Effector memory CD4-positive, alpha-beta T cell (primary cell): ENCODE results near the gene DENND10.
"Not testable (repeated sequence)": the region's sequence is repeated elsewhere in the genome, so short reads cannot be mapped to it uniquely, and the experiment has no call there.

ENCODE experiments used
- DNase-seq, 3 donors: peaks; one replicate each; pipeline ENCODE4 v3.0.0-alpha.2; 2020
- H3K27ac ChIP-seq: 2 replicates; pipeline ENCODE4 v1.7.0; 2013; ENCODE audit warnings: mild to moderate bottlenecking, low read length, moderate library complexity; ENCODE audit not compliant: insufficient read depth, poor library complexity, severe bottlenecking
- H3K27me3 ChIP-seq: replicated peaks from 2 replicates; pipeline ENCODE4 v1.7.0; 2013; ENCODE audit warnings: mild to moderate bottlenecking, low read length; ENCODE audit not compliant: insufficient read depth, control insufficient read depth, poor library complexity, severe bottlenecking
- H3K36me3 ChIP-seq: 2 replicates; pipeline ENCODE4 v1.7.0; 2013; ENCODE audit warnings: mild to moderate bottlenecking, low read length, moderate library complexity; ENCODE audit not compliant: control insufficient read depth, insufficient read depth
- H3K4me1 ChIP-seq: 2 replicates; pipeline ENCODE4 v1.7.0; 2013; ENCODE audit warnings: low read length, mild to moderate bottlenecking; ENCODE audit not compliant: control insufficient read depth, insufficient read depth, poor library complexity, severe bottlenecking
- H3K4me3 ChIP-seq: 2 replicates; pipeline ENCODE4 v1.7.0; 2013; ENCODE audit warnings: low read length, low read depth, mild to moderate bottlenecking; ENCODE audit not compliant: insufficient read depth, poor library complexity, severe bottlenecking
- H3K9me3 ChIP-seq: 2 replicates; pipeline ENCODE4 v1.7.0; 2013; ENCODE audit warnings: mild to moderate bottlenecking, low read length, moderate library complexity; ENCODE audit not compliant: control insufficient read depth

DENND10 gene

GRCh38 chr10:119129721-119130120 is 25.8 kb downstream of the DENND10 start:
- Histone ChIP-seq H3K4me3 (no peak overlapping the region), H3K4me1 (peaks cover 7% of the 10 kb centered on the region), H3K36me3 (peaks cover 19% of the 10 kb centered on the region), H3K9me3 (no peaks in the 10 kb centered on the region), H3K27me3 (no peaks in the 10 kb centered on the region), H3K27ac (no peak overlapping the region)
- DNase-seq, result no peak

GRCh38 chr10:119131512-119132240 is 27.8 kb downstream of the DENND10 start:
- Histone ChIP-seq H3K36me3 (peaks cover 15% of the 10 kb centered on the region), H3K27ac (peak overlapping the region; percentile 65), H3K4me3 (peak overlapping the region; percentile 40), H3K27me3 (no peaks in the 10 kb centered on the region), H3K4me1 (peaks cover 12% of the 10 kb centered on the region), H3K9me3 (no peaks in the 10 kb centered on the region)
- peak in 1 of 3 donors; percentile 10 for DNase-seq

DNA sequence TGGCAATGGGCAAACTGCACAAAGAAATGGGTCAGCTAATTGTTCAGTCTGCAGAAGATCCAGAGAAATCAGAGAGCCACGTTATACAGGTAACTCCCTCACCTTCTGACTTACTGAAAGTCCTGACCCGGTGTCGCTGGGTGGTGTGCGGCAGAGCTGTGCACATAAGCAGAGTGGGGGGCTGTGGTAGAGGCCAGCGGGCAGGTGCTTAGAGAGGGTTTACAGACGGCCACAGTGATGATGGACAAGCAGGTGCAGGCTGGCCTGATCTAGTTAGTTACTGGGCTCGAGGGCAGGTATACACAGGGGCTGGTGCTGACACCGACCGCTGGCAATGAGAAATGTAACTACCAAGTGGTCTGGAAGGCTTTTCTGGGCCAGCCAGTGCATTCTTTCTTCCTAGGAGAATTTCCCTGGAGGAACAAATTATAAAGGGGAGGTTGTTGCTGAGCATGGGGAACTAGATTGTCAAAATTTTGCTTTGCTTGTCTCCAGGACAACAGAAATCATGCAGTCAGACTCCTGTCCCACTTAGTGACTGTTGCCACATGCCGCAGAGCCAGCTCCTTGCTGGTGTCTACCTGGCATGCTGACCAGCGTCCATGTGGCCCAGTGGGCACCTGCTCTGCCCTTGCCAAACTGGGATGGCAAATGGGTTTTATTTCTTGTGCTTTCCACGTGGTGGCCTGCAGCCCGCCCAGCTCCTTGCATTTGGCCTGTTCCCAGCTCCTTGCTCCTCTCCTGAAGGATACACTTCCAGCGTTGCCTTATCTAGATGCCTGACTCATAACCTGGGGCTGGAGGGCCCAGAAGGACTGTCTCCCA is 28.8 kb downstream of the DENND10 start:
- Histone ChIP-seq H3K9me3 (no peaks in the 10 kb centered on the region), H3K27ac (peak overlapping the region; percentile 41), H3K4me3 (no peak overlapping the region), H3K27me3 (no peaks in the 10 kb centered on the region), H3K36me3 (peaks cover 15% of the 10 kb centered on the region), H3K4me1 (peaks cover 12% of the 10 kb centered on the region)
- DNase-seq, result no peak

DNA sequence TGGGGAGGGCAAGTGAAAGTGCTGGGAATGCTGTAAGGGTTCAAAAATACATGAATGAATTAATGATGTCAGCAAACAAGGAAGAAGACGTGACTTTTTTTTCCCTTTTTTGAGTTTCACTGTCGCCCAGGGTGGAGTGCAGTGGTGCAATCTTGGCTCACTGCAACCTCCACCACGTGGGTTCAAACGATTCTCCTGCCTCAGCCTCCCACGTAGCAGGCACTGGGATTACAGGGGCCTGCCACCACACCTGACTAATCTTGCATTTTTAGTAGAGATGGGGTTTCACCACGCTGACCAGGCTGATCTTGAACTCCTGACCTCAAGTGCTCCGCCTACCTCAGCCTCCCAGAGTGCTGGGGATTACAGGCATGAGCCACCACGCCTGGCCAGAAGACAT is 30.0 kb downstream of the DENND10 start:
- no peak overlapping the region for H3K27ac ChIP-seq
- peaks cover 15% of the 10 kb centered on the region for H3K36me3 ChIP-seq
- no peaks in the 10 kb centered on the region for H3K27me3 ChIP-seq
- DNase-seq, result no peak
- H3K9me3 ChIP-seq, result no peaks in the 10 kb centered on the region
- peaks cover 12% of the 10 kb centered on the region for H3K4me1 ChIP-seq
- no peak overlapping the region for H3K4me3 ChIP-seq

DNA sequence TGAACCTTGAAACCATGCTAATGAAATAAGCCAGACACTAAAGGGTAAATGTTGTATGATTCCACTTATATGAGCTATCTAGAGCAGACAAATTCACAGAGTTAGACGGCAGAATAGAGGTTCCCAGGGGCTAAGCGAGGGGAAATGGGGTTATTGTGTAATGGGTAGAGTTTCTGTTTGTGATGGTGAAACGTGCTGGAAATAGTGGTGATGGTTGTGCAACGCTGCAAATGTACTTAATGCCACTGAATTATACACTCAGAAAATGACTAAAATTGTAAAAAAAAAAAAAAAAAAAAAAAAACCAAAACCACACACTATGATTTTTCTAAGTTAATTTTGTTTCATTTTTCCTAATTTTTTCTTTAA is 31.6 kb downstream of the DENND10 start:
- no peak for DNase-seq
- no peak overlapping the region for H3K27ac ChIP-seq
- no peak overlapping the region for H3K4me3 ChIP-seq
- H3K27me3 ChIP-seq, result no peaks in the 10 kb centered on the region
- H3K9me3 ChIP-seq, result no peaks in the 10 kb centered on the region
- H3K4me1 ChIP-seq, result peaks cover 10% of the 10 kb centered on the region
- H3K36me3 ChIP-seq, result peaks cover 10% of the 10 kb centered on the region

- Histone ChIP-seq H3K9me3 (no peaks in the 10 kb centered on the region), H3K27me3 (no peaks in the 10 kb centered on the region), H3K4me3 (no peak overlapping the region), H3K4me1 (peaks cover 4% of the 10 kb centered on the region), H3K27ac (no peak overlapping the region), H3K36me3 (peaks cover 10% of the 10 kb centered on the region)
- DNase-seq, result no peak
Measured at GRCh38 chr10:119136084-119136483, 32.2 kb downstream of the DENND10 start.

GRCh38 chr10:119137878-119138277 is 34.0 kb downstream of the DENND10 start:
- not testable (repeated sequence) for H3K36me3 ChIP-seq

GRCh38 chr10:119138346-119139306 is 34.7 kb downstream of the DENND10 start:
- peaks cover 4% of the 10 kb centered on the region for H3K4me1 ChIP-seq
- DNase-seq, result no peak
- no peaks in the 10 kb centered on the region for H3K27me3 ChIP-seq
- no peak overlapping the region for H3K4me3 ChIP-seq
- H3K9me3 ChIP-seq, result no peaks in the 10 kb centered on the region
- no peak overlapping the region for H3K27ac ChIP-seq
- no peaks in the 10 kb centered on the region for H3K36me3 ChIP-seq

More at GRCh38 chr10:119137878-119138277, 34.0 kb downstream of the DENND10 start:
- H3K9me3 ChIP-seq, H3K27ac ChIP-seq, H3K27me3 ChIP-seq, H3K4me1 ChIP-seq, H3K4me3 ChIP-seq, DNase-seq: not testable (repeated sequence)

DNA sequence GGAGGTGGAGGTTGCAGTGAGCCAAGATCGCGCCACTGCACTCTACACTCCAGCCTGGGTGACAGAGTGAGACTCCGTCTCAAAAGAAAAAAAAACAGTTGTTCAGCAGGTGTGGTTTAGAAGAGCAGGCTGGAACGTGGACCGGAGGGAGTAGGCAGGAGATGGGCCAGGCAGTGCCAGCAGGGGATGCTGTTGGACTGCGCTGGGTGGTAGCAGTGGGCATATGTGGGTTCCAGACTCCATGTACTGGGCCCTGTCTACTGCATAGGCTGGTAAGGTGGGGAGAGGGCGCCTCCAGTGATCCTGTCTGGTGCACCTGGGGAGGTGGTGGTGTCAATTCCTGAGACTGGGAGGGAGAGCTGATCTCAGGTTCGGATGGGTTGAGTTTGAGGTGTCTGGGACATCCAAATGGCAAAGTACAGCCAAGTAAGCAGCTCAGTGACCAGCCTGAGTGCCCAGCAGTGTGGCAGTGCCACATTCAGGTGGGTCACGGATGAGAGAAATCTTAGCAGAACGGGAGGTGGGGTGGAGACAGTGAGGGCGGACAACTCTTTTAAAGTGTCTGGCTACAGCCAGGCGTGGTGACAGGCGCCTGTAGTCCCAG is 35.7 kb downstream of the DENND10 start:
- DNase-seq, result peak; percentile 5 to 25 (median 8)
- Histone ChIP-seq H3K27ac (no peak overlapping the region), H3K4me3 (no peak overlapping the region), H3K9me3 (no peaks in the 10 kb centered on the region), H3K4me1 (peaks cover 4% of the 10 kb centered on the region), H3K36me3 (no peaks in the 10 kb centered on the region), H3K27me3 (no peaks in the 10 kb centered on the region)
